NOMO-1 treated with dmso at 0.1 percent for 144 hours (cell line): Measurements from ENCODE around the gene H2BW2.
"Not testable (repeated sequence)": the region's sequence is repeated elsewhere in the genome, so short reads cannot be mapped to it uniquely, and the experiment has no call there.

Experiments
- DNase-seq: peaks from one replicate; lab custom pipeline; 2025; ENCODE audit not compliant: unreplicated experiment; lab: John Stamatoyannopoulos, UW

H2BW2 gene

DNA sequence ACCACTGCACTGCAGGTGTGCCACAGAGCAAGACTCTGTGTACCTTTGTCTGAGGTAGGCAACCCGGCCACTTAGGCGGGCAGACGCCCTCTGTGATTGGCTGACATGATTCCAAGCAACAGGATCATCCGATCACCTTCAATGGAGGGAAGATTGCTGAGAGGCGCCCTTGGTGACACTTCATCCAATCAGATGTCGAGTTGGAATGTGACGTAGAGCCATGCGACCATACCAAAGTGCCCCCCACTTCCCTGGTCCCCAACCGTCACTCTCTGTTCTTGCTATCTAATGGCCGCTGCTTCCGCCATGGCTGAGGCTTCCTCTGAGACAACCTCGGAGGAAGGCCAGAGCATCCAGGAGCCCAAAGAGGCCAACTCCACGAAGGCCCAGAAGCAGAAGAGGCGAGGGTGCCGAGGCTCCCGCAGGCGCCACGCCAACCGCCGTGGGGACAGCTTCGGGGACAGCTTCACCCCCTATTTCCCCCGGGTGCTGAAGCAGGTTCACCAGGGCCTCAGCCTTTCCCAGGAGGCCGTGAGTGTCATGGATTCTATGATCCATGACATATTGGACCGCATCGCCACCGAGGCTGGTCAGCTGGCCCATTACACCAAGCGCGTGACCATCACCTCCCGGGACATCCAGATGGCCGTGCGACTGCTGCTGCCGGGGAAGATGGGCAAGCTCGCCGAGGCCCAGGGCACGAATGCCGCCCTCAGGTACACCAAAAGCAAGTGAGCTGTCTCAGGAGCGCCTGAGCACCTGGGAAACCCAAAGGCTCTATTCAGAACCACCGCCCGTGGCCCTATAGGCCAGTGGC lies at the start of gene H2BW2:
TSS of gene H2BW2 (plus strand) at position 268 of the 817 bp plus-strand sequence. CDS start at position 307, 39 bp downstream.
- DNase-seq, result no peak

DNA sequence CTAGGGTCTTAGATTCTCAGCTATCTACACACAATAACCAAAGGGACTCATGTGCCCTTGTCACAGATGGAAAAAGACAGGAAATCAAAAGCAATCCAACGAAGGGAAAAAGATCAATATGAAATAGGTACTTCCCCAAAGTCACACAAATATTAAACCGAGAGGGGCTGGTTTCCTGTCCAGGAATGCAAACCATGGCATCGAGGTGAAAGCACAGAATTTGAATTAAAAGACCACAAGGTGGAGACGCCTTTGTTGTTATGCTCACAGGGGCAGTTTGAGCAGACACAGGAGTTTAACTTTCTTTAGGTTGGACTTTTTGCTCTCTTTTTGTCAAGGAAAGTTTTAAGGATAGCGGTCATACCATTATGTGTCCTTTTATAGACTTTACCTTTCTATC lies 40.5 kb upstream of the H2BW2 start:
- no peak for DNase-seq

DNA sequence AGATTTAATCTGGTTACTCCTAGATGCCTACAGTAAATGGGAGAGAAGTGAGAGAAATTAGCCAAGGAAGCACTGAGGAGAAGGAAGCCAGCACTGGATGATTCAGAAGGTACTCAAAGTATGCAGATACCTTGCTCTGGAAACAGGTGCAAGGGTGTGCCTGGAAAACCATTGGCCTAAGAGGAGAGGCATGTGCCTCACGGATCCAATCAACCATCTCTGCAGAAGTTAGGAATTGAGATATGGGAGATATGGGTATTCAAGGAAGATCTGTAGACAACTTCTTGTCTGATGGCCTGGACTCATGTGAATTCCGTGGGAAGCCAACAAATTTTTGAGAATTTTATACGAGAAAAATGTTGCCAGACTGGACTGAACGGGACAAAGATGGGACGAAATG lies 30.9 kb upstream of the H2BW2 start:
- no peak for DNase-seq

DNA sequence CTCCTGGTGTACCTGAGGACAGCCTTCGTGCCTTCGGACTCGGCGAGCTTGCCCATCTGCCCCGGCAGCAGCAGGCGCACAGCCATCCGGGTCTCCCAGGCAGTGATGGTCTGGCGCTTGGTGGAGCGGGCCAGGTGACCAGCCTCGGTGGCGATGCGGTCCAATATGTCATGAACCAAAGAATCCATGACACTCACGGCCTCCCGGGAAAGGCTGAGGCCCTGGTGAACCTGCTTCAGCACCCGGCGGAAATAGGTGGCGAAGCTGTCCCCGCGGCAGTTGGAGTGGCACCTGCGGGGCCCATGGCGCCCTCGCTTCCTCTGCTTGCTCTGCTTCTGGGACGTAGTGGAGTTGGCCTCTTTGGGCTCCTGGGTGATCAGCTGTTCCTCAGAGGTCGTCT lies 26.6 kb upstream of the H2BW2 start:
- no peak for DNase-seq

DNA sequence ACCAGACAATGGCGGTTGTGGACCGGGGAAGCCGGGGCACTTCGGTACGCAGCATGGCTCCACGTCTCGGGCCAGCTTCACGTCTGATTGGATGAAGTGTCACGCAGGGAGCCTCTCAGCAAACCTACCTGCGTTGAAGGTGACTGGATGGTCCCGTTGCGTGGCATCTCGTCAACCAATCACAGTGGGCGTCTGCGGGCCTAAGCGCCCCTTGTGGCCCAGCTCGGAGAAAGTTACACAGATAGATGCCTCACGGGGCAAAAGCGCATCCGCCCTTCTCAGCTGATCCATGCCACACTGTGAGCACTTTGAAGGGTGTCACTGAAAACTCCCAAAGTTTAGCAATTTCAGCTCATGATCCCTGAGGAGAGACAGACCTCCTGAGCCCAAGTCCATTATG lies 26.1 kb upstream of the H2BW2 start, which contains the start of gene H2BW1:
TSS of gene H2BW1 (minus strand) at position 103 of the 400 bp plus-strand sequence. CDS start 132 bp downstream, outside the sequence.
- no peak for DNase-seq

DNA sequence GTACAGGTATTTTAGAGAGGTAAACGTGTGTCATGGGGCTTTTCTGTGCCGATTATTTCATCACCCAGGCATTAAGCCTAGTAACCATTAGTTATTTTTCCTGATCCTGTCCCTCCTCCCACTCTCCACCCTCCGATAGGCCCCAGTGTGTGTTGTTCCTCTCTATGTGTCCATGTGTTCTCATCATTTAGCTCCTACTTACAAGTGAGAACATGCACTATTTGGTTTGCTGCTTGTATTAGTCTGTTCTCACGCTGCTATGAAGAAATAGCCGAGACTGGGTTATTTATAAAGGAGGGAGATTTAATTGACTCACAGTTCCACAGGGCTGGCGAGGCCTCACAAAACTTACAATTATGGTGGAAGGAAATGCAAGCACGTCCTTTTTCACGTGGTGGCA lies 24.2 kb upstream of the H2BW2 start:
- not testable (repeated sequence) for DNase-seq

DNA sequence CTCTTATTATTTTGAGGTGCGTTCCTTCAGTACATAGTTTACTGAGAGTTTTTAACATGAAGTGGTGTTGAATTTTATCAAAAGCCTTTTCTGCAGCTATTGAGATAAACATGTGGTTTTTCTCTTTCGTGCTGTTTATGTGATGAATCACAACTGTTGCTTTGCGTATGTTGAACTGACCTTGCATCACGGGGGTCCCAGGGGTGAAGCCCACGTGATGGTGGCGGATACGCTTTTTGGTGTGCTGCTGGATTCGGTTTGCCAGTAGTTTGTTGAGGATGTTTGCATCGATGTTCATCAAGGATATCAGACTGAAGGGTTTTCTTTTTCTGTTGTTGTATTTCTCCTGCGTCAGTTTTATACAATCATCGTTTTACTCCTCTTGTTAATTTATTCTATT lies 21.6 kb upstream of the H2BW2 start:
- DNase-seq, result no peak

DNA sequence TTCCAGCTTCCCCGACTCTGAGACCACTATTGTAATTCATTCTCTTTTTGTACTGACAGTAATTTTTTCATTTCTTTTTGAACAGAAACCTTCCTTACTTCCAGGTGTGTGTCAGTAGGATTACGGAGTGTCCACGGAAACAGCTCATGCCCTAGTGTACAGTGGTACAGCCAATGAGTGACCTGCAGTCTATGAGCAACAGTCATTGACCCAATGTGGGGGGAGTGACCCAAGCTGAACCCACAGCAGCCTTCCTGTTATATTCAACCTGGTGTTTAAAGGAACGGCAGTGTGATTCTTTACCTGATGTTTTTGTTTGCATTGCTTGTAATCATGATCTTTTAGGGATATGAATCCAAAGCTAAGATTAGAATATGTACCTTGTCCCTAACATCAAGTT lies 1.2 kb downstream of the H2BW2 start:
- DNase-seq, result no peak

DNA sequence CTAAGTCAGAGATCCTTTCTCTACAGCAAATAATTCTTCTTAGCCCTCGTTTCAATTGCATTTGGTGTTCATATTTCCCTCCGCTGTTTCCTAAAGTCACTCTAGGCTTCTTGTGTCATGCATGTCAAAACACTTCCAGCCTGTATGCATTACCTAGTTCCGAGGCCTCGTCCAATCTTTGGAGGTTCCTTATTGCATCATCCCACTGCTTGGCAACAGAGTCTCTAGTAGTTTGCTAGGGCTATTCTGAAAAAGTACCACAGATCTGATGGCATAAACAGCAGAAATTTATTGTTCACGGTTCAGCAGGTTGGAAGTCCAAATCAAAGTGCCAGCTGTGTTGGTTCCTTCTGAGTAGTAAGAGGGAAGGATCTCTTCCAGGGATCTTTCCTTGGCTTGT lies 5.9 kb downstream of the H2BW2 start:
- DNase-seq, result no peak

DNA sequence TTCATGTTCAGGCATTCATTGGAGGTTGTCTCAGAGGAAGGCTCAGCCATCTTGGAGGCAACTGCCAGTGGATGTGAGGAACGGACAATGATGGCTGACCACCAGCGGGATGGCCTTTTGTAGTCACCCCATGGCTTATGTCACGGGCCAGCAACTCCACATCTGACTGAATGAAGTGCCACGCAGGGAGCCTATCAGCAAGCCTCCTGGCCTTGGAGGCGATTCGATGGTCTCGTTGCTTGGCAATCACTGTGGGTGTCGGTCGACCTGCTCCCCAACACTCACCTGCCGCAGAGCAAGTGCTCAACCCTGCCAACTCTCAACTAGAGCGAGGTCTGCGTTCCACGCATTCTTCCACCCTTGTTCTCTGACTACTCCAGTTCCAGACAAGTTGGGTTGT lies 7.4 kb downstream of the H2BW2 start:
- no peak for DNase-seq

DNA sequence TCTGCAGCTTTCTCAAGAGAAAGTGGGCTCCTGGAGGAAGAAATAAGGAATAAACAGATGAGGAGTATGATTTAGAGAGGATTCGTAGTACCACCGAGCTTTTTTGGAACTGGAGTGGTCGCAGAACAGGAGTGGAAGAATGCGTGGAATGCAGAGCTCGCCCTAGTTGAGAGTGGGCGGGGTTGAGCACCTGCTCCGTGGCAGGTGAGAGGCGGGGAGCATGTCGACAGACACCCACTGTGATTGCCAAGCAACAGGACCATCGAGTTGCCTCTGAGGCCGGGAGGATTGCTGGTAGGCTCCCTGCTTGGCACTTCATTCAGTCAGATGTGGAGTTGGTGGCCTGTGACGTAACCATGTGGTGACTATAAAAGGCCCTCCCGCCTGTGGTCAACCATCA lies 15.2 kb downstream of the H2BW2 start:
- DNase-seq, result not testable (repeated sequence)

DNA sequence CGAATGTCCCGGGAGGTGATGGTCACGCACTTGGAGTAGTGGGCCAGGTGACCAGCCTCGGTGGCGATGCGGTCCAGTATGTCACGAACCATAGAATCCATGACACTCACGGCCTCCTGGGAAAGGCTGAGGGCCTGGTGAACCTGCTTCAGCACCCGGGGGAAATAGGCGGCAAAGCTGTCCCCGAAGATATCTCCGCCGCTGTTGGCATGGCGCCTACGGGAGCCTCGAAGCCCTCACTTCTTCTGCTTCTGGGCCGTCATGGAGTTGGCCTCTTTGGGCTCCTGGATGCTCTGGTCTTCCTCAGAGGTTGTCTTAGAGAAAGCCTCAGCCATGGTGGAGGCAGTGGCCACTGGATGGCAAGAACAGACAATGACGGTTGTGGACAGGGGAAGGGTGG lies 22.9 kb downstream of the H2BW2 start:
- DNase-seq, result not testable (repeated sequence)

DNA sequence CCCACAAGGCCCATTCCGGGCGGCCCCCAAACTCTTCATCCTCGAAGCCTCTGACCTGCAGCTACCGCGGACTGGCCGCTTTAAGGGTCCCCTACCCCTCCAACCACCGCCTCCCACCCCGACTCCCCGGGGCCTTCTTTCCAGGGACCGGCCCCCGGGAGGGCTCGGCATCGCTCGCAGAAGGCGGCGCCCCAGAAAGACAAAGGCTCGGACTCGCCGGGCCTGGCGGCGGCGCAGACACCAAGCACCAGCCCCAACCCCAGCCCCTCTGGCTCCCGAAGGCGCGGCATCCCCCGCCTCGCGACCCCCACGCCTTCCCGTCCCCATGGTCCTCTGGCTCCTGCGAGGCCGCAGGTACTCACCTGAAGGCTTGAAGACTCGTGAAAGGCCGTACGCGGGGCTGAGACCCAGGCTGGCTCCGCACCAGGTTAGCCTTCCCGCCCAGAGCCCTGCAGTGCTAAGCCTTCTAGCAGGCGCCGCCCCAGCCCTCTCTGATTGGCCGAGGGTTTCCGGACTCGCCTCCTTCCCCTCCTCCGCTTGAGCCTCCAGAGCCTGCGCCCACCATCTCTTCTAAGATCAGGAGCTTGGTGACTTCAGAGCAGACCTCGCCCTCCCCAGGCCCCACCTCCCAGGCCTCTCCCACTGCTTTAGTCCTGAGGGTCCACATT lies 36.2 kb downstream of the H2BW2 start, which contains the start of gene TMSB15C:
TSS of gene TMSB15C (minus strand) at position 459 of the 668 bp plus-strand sequence.
- not testable (repeated sequence) for DNase-seq

DNA sequence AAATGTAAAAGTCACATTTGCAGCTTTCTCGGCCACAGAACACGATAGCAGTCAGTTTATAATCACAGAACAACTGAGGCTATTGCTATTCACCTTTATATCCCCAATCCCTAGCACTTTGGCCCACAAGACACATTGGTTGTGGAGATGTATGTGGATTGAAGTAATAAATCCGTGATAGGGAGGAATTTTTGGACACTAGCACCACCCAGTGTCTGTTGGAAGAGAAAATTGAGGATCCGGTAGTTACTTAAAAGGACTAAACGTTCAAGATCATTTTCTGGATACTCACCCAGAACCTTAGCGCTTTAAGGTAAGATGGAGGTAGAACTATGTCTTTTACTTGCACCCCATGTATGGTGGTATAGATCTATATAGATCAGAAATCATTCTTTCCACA lies 38.1 kb downstream of the H2BW2 start:
- not testable (repeated sequence) for DNase-seq

DNA sequence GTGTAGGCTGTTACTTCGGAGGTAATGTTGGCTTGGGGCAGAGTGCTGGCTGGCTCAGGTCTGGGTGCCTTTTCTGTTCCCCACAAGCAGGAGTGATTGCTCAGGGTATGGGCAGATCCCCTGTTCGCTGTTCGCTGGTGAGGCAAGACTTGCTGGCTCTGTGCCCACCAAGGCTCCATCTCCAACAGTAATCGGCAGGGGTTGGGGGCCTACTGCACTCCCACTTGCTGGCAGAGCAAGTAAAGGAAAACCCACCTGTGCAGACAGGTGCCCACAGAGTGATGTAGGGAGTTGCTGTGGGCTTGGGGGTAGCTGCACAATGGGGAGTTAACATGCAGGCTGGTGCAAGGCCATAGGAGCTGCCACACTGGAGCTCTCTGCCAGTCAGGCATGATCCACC lies 44.3 kb downstream of the H2BW2 start:
- DNase-seq, result no peak

DNA sequence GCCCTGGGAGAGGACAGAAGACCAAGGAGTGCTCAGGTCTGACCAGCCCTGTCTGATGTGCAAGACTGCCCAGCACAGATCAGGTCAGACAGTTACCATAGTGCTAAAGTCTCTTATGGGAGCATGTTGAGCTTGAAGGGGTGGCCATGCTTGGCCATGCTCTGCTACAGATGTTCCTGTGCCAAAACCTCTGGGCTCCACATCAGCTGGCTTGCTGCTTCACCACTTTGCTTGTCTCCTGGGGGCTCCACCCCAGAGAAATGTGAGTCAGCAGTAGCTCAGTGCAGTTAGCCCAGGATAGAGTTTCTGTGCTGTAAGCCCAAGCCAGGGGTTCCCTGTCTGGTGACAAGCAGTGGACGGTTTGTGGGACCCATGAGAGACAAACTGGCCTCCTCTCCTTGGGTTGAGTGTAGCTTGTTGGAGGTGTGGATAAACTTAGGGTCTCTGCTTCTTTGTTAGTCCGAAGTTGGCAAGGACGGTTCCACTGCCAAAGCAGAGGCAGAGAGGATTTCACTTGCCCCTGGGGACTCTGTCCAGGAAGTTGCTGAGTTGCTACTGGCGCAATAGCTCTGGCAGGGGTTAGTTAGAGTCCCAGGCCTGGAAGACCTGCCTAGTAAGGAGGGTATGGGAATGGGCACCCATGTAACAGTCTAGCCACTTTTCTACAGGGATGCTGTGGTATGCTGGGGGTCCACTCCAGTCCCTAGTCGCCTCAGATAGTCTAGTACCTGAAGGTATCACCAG lies 45.0 kb downstream of the H2BW2 start:
- DNase-seq, result no peak

DNA sequence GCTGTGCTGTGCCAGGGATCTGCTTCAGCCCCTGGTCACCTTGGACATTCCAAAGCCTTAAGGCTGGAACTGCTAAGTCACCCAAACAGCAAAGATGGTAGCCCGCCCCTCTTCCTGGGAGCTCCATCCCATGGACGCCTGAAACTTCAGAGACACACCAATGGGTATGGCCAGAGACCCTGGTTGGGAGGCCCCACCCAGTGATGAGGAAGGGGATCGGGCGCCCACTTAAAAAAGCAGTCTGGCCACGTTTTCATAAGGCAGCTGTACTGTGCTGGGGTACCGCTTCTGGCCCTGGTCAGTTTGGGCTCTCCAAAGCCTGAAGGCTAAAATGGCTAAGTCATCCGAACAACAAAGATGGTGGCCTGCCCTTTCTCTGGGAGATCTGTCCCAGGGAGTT lies 45.7 kb downstream of the H2BW2 start:
- no peak for DNase-seq

DNA sequence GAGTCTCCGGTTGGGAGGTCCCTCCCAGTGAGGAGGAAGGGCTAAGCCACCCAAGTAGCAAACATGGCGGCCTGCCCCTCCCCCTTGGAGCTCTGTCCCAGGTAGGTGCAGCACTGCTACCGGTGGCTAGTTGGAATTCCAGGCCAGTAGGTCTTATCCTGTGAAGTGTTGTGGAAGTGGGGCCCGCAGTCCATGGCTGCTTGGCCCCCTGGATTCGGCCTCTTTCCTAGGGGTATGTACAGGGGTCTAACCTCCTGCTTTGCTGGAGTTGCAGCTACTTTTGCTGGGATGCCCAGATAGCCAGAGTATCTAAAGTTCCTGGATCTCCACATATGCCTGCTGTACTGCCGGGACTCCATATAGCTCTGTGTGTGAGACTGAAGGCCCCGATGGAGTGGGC lies 46.2 kb downstream of the H2BW2 start:
- no peak for DNase-seq
